ENCODE results near the gene FAM193A.
"Not testable (repeated sequence)": the region's sequence is repeated elsewhere in the genome, so short reads cannot be mapped to it uniquely, and the experiment has no call there.

Gene FAM193A

DNA sequence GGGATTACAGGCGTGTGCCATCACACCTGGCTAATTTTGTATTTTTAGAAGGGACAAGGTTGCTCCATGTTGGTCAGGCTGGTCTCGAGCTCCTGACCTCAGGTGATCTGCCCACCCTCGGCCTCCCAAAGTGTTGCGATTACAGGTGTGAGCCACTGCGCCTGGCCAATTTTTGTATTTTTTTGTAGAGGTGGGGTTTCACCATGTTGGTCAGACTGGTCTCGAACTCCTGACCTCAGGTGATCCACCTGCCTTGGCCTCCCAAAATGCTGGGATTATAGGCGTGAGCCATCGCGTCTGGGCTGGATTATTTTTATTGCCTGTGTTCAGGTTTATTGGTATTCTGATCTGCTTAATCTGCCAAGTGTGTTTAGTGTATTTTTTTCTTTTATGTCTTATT, 82.3 kb downstream of the FAM193A start:
- DNase-seq = not testable (repeated sequence)

GRCh38 chr4:2619459-2619858, 83.0 kb downstream of the FAM193A start:
- no peak for DNase-seq

- DNase-seq = no peak
Observed at GRCh38 chr4:2621419-2621818, 85.0 kb downstream of the FAM193A start.

GRCh38 chr4:2623442-2623841, 87.0 kb downstream of the FAM193A start:
- DNase-seq = no peak

- DNase-seq = no peak
Observed at GRCh38 chr4:2624782-2625530, 88.5 kb downstream of the FAM193A start.

DNA sequence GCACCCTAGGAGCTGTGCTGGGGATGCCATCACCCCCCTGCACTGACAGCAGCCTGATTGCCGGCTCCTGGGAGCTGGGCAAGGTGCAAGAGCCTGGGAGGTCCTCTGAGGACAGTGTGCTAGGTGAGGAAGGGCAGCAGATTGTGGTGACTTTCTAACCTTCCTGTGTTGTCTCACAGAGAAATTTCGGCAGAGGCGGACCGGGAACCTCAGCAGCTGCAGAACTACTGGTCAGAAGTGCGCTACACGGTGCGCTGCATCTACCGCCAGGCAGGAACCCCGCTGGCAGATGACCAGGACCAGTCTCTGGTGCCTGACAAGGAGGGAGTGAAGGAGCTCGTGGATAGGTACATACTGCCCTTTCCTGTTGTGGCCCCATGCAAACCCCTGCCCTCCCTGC, 89.8 kb downstream of the FAM193A start:
- DNase-seq = no peak

- no peak for DNase-seq
Observed at GRCh38 chr4:2630556-2631273, 94.3 kb downstream of the FAM193A start.

GRCh38 chr4:2634014-2634413, 97.6 kb downstream of the FAM193A start:
- no peak for DNase-seq

DNA sequence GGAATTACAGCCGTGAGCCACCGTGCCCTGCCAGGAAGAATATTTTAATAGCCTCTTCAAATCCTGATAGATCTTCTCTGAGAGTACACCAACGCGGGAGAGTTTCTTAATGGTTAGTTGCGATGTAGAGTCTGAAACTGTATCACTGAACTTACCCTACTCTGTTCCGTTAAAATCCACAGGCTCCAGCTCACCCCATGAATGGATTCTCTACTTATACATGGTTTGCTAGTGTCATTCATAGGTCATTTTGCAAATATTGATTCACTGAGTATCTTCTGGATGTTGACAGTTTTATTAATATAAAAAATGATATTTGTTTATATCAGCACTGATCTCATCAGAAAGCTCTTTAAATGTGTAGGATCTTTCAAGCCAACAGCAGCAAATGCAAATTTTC, 99.9 kb downstream of the FAM193A start:
- DNase-seq = no peak

GRCh38 chr4:2636994-2637393, 100.5 kb downstream of the FAM193A start:
- DNase-seq = not testable (repeated sequence)

DNA sequence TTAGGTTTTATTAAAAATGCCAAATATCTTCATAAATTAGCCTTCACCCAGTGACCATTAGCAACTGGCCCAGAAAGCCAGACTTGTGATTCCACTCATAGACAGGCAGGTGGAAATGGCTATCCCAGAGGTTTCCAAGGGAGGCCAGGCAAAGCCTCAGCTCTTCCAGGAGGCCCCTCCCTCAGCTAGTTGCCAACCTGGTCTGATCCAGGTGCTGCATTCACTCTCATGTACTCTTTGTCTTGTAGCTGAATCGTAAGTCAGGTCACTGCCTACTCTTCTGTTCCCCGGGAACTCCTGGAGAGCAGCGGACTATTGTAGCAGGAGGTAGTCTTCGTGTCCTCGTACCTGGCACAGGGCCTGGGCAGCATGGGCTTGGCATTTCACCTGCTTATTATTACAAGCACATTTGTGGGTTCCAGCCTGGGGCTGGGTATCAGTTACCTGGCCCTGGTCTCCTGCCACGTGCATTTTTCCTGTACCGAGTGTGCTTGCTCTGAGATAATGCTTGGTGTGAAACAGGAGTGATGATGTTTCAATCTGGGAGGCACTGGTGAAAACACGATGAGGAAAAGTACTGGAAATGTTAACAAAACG, 101.6 kb downstream of the FAM193A start:
- DNase-seq = no peak

DNA sequence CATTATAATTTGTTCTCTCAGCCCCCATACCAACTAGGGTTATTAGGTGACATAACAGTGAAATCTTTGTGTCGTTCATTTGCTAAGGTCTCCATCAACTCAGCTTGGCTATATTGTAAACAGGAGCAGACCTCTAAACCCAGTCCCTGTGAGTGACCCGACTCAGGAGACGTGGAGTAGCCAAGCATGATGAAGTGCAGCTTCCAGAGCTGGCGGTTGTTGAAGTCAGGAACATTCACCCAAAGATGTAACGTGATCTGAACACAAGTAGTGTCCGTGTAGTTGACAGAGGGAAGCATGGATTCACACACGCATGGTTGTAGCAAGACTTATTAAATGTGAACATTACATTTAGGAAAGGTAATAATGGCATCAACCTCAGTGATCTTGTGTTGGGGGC, 102.3 kb downstream of the FAM193A start:
- DNase-seq = no peak

DNA sequence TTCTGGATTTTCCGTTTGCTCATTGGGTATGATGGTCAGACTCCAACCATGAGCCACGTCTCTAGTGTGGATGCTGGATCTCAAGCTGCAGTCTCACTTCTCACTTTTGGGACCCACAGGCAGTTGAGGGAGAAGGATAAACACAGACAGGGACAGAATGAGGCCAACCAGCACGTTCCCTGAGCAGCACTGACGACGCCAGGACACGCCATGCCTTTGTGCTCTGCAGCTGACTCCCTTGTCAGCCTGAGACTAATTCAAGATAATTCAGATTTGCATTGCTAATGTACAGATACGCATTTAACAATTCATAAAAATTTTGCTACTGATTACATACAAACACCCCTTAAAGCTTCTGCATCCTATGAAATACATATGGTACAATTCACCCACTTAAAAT, 106.5 kb downstream of the FAM193A start:
- DNase-seq = no peak

GRCh38 chr4:2643555-2643954, 107.1 kb downstream of the FAM193A start:
- no peak for DNase-seq

GRCh38 chr4:2646396-2647149, 110.1 kb downstream of the FAM193A start:
- no peak for DNase-seq

DNA sequence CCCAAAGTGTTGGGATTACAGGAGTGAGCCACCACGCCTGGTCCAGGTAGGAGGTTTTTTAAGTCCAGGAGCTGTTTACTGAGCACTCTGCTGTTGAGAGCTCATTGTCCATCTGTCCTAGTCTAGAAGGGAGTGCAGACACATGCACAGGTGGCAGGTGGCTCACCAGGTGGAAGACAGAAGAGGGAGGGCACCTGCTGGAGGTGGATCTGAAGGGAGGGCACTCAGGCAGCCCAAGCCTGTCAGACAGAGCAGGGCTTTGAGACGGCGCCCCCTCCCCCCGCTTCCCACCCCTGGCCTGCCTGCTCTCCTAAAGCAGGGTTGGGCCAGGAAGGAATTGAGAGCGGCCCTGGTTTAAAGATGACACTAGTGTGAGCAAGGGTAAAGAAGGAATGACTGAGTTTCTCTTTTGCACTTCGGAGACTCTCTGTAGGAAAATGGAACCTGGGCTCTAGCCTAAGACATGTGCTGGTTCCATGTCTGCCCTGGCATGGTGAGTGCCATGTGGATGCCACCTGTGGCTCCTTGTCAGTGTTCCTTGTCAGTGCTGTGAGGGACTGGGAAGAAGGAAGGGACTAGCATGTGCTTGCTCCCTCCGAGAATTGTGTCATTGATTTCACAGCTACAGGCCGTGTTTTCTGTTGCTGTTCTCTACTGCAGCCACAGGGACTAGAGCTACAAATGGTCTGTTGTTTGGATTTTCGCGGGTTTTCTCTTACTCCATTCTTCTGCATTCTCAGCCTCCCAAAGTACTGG, 111.1 kb downstream of the FAM193A start:
- no peak for DNase-seq

GRCh38 chr4:2648159-2648814, 111.8 kb downstream of the FAM193A start:
- DNase-seq = no peak

DNA sequence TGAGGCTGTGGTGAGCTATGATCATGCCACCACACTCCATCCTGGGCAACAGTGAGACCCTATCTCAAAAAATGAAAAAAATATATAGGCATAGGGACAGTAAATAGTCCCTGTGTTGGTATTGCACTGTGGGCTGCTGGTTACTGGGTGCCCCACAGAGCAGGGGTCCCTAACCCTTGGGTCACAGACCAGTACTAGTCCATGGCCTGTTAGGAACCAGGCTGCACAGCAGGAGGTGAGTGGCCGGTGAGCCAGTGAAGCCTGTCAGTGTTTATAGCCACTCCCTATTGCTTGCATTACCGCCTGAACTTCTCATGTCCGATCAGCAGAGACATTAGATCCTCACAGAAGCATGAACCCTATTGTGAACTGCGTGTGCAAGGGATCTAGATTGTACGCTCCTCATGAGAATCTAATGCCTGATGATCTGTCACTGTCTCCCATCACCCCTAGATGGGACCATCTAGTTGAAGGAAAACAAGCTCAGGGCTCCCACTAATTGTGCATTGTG, 113.2 kb downstream of the FAM193A start:
- DNase-seq = no peak

DNA sequence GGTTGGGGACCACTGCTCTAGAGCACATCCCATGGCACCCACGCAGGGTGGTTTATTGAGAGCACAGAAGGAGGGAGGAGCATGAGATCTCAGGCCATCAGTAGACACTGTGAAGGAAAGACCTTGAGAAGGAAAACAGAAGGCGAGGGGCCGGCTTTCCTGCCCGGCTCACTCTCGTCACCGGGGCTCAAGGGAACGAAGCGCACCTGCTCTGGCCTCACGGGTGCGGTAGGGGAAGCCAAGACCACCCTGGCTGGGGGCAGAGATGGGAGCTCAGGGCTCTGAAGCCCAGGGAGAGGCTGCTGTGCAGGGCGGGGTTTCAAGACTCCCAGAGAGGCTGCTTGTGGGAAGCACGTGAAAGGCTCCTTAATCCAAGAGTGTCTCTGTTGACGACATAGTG, 113.8 kb downstream of the FAM193A start:
- no peak for DNase-seq

DNA sequence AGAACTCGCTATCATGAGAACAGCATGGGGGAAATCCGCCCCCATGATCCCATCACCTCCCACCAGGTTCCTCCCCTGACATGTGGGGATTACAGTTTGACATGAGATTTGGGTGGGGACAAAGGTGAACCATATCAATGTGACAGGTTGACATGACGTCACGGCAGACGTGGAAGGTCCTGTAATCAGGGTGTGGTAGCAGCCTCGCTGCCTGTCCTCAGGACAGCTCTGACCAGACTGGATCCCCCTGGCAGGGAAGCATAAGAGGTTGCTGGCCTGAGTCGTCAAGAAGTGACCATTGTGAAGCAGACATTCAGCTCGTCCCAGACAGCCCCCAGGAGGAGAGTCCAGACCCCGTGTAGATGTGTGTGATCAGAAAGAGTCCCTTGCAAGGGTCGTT, 115.1 kb downstream of the FAM193A start:
- no peak for DNase-seq

DNA sequence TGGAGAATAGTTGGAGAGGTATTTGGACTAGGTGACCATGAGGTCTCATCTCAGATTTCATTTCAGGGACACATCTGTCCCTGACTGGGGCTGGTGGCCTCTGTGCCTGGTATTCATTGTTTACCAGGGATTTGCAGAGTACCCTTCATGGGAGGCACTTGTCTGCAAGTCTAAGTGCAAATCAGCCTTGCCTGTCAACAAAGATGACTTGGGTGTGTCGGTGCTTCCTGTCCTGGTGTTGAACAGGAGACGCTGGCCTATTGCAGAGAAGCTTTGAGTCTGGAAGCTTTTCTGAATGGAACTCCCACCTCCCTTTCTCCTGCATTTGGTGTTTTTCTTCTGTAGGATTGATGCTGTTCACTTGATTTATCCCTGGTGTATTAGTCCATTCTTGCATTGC, 115.6 kb downstream of the FAM193A start:
- no peak for DNase-seq

Measured in stimulated activated CD4-positive, alpha-beta T cell treated with anti-CD3 and anti-CD28 coated beads, Interleukin-2, amount 100 ng/mL, for 48 hours (primary cell).